HCT116 (cell line): ENCODE data around the gene CAST. TPM values are rescaled to one million over a fixed set of nuclear protein-coding genes. Genes with fewer than 3 reads are reported as not detected.
"Not testable (repeated sequence)": the region's sequence is repeated elsewhere in the genome, so short reads cannot be mapped to it uniquely, and the experiment has no call there.

ENCODE experiments used
- ATAC-seq: fragments of 200-7000 bp; cut with Tn5 transposase; 2 replicates; pipeline ENCODE4 v1.9.1; 2020; ENCODE audit warnings: mild to moderate bottlenecking, moderate library complexity
- BruUV-seq: library from RNA; stranded (reverse); fragments of 400-500 nt; replicated peaks from 2 replicates; lab custom pipeline; 2021; lab: Mats Ljungman, UMichigan
- CTCF ChIA-PET: fragments of 300-600 bp; sonication (Branson Sonifier 250); formaldehyde crosslinking; loops from one replicate; lab custom pipeline; 2021; ENCODE audit warnings: antibody characterized with exemption; lab: Charles Lee
- POLR2A ChIA-PET: fragments of 300-600, 350-600 bp; sonication (Branson Sonifier 250); formaldehyde crosslinking; loops from one replicate; lab custom pipeline; 2021; ENCODE audit warnings: antibody characterized with exemption; lab: Charles Lee
- RAD21 ChIA-PET, 2 experiments: fragments of 300-600 bp; sonication (Branson Sonifier 250); formaldehyde crosslinking; loops; one replicate each; lab custom pipeline; 2023; ENCODE audit warnings: low total read pairs in 2 of 2; ENCODE audit not compliant: uncharacterized antibody in 2 of 2, unreplicated experiment in 2 of 2, low non-redundant PET in 1 of 2; lab: Charles Lee
- DNase-seq: peaks from one replicate; pipeline ENCODE4 v3.0.0-alpha.2; 2010; ENCODE audit warnings: low read depth, low spot score
- H2AFZ ChIP-seq: fragments of 200-600 bp; shearing (Covaris generic), sonication (generic); 2 replicates; pipeline ENCODE4 v1.6.1; 2017; ENCODE audit warnings: low read depth, mixed run types, mixed read lengths, antibody characterized with exemption, low read length; ENCODE audit not compliant: poor library complexity, severe bottlenecking
- H3K27ac ChIP-seq: 2 replicates; pipeline ENCODE4 v1.5.1; 2012; ENCODE audit warnings: low read depth, low read length
- H3K27me3 ChIP-seq: fragments of 200-600 bp; sonication (generic); 2 replicates; pipeline ENCODE4 v1.6.1; 2016; ENCODE audit warnings: mixed run types, low read length, mixed read lengths; ENCODE audit not compliant: insufficient read depth
- H3K36me3 ChIP-seq, 2 experiments: fragments of 200-500 bp in 1 of 2; fragments of 200-600 bp in 1 of 2; sonication (Bioruptor generic) in 1 of 2; sonication (generic) in 1 of 2; 2 replicates each; pipeline versions ENCODE4 v1.5.1 to v1.6.1; 2014 to 2016; ENCODE audit warnings: low read length in 2 of 2, inconsistent platforms in 1 of 2, mixed read lengths in 1 of 2, mixed run types in 1 of 2; ENCODE audit not compliant: insufficient read depth in 2 of 2, control insufficient read depth in 1 of 2
- H3K4me1 ChIP-seq, 2 experiments: fragments of 200-600 bp in 1 of 2; sonication (generic) in 1 of 2; 2 replicates each; pipeline versions ENCODE4 v1.5.1 to v1.6.1; 2012 to 2017; ENCODE audit warnings: low read length in 2 of 2, inconsistent platforms in 1 of 2, mild to moderate bottlenecking in 1 of 2, mixed read lengths in 1 of 2, mixed run types in 1 of 2, moderate library complexity in 1 of 2; ENCODE audit not compliant: insufficient read depth in 2 of 2, control insufficient read depth in 1 of 2
- H3K4me2 ChIP-seq: fragments of 200-600 bp; sonication (generic); 2 replicates; pipeline ENCODE4 v1.6.1; 2017; ENCODE audit warnings: mixed run types, low read length, mixed read lengths
- H3K4me3 ChIP-seq, 2 experiments: fragments of 200-600 bp in 1 of 2; sonication (generic) in 1 of 2; replicated peaks in 1 of 2; 2 replicates each; pipeline ENCODE4 v1.5.1; 2011 to 2016; ENCODE audit warnings: low read length in 2 of 2, control low read depth in 1 of 2, low read depth in 1 of 2, mild to moderate bottlenecking in 1 of 2, mixed read lengths in 1 of 2, mixed run types in 1 of 2
- H3K79me2 ChIP-seq: fragments of 200-600 bp; sonication (generic); 2 replicates; pipeline ENCODE4 v1.6.1; 2017; ENCODE audit warnings: mild to moderate bottlenecking, mixed run types, low read length, moderate library complexity, mixed read lengths; ENCODE audit not compliant: insufficient read depth
- H3K9ac ChIP-seq: fragments of 200-600 bp; sonication (generic); 2 replicates; pipeline ENCODE4 v1.6.1; 2016; ENCODE audit warnings: low read length, mixed read lengths
- H3K9me2 ChIP-seq: fragments of 200-600 bp; sonication (generic), shearing (Covaris generic); 2 replicates; pipeline ENCODE4 v1.6.1; 2017; ENCODE audit warnings: mixed run types, mild to moderate bottlenecking, moderate library complexity; ENCODE audit not compliant: insufficient read depth
- H3K9me3 ChIP-seq, 2 experiments: fragments of 200-500 bp in 1 of 2; fragments of 200-600 bp in 1 of 2; sonication (Bioruptor generic) in 1 of 2; sonication (generic) in 1 of 2; 2 replicates each; pipeline ENCODE4 v1.6.1; 2014 to 2017; ENCODE audit warnings: low read length in 2 of 2, mixed read lengths in 2 of 2, inconsistent platforms in 1 of 2, low read depth in 1 of 2, mild to moderate bottlenecking in 1 of 2, mixed run types in 1 of 2, moderate library complexity in 1 of 2; ENCODE audit not compliant: control insufficient read depth in 1 of 2, insufficient read depth in 1 of 2
- H4K20me1 ChIP-seq: fragments of 200-600 bp; sonication (generic), shearing (Covaris generic); 2 replicates; pipeline ENCODE4 v1.6.1; 2017; ENCODE audit warnings: mixed run types, mild to moderate bottlenecking, moderate library complexity; ENCODE audit not compliant: insufficient read depth
- ELF1 ChIP-seq: IDR thresholded peaks from 2 replicates; pipeline ENCODE4 v1.6.1; 2012; ENCODE audit warnings: low read depth, borderline replicate concordance
- EZH2 ChIP-seq: fragments of 200-600 bp; sonication (generic); IDR thresholded peaks from 2 replicates; pipeline ENCODE4 v1.6.1; 2017; ENCODE audit warnings: antibody characterized with exemption, mixed run types
- FOSL1 ChIP-seq: IDR thresholded peaks from 2 replicates; pipeline ENCODE4 v1.6.1; 2012; ENCODE audit warnings: low read depth
- MAX ChIP-seq: IDR thresholded peaks from 2 replicates; pipeline ENCODE4 v1.6.1; 2012
- POLR2A ChIP-seq: IDR thresholded peaks from 2 replicates; pipeline ENCODE4 v1.7.0; 2011; ENCODE audit warnings: borderline replicate concordance; ENCODE audit not compliant: insufficient read depth, insufficient read length; ENCODE audit errors: extremely low read depth
- REST ChIP-seq: IDR thresholded peaks from 2 replicates; pipeline ENCODE4 v1.6.1; 2012; ENCODE audit warnings: low read depth
- SIN3A ChIP-seq: IDR thresholded peaks from 2 replicates; pipeline ENCODE4 v1.6.1; 2012; ENCODE audit warnings: low read depth
- ZFX ChIP-seq: fragments of 450-650 bp; IDR thresholded peaks from 2 replicates; pipeline ENCODE4 v1.6.1; 2017
- ZNF274 ChIP-seq: fragments of 200-500 bp; sonication (Bioruptor generic); IDR thresholded peaks from 2 replicates; pipeline ENCODE4 v1.6.1; 2014; ENCODE audit warnings: mild to moderate bottlenecking, low read depth, low read length, inconsistent platforms
- intact Hi-C: fragments of 100-400 bp; cut with micrococcal nuclease; formaldehyde crosslinking; loops from 2 replicates; pipeline ENCODE4 v1.10.0; 2022
- total RNA-seq: library from RNA; stranded (reverse); gene quantifications from one replicate; pipeline ENCODE4 v1.2.1, GENCODE V29; 2021; ENCODE audit not compliant: unreplicated experiment

The CAST gene
- total RNA-seq, 1 experiment from 2014 or later, result 142 TPM

- Histone ChIP-seq H2AFZ (no peak overlapping the region), H3K36me3 (no peaks in the 10 kb centered on the region)
- ATAC-seq, result no peak
- no peak for TF ChIP-seq FOSL1
- TF ChIP-seq ZFX, result no peak
- no peak for TF ChIP-seq EZH2
- TF ChIP-seq POLR2A, result no peak
- no peak for TF ChIP-seq ZNF274
- TF ChIP-seq MAX, result no peak
- TF ChIP-seq, all 23 proteins: peak for 0
- Histone ChIP-seq H3K9ac (no peak overlapping the region), H3K79me2 (no peaks in the 10 kb centered on the region), H3K4me3 (no peak overlapping the region), H3K9me2 (no peaks in the 10 kb centered on the region), H3K4me2 (no peak overlapping the region), H3K27ac (no peak overlapping the region), H4K20me1 (no peaks in the 10 kb centered on the region), H3K9me3 (no peaks in the 10 kb centered on the region), H3K4me1 (peaks cover 2 to 8% of the 10 kb centered on the region in 2 experiments; a peak in 2 of 4 replicates), H3K27me3 (no peaks in the 10 kb centered on the region)
- ChIA-PET POLR2A (interaction anchor here (1.0 kb wide), 1 partner anchor 48 kb away, joined by 3 read pairs; no protein-coding TSS in a partner anchor), RAD21 (interaction anchor here (1.2 to 1.6 kb wide), 3 partner anchors 55 to 527 kb away, joined by 3 to 9 read pairs (median 4); partner anchors contain the start of gene LIX1 (in 1 of the 2)), CTCF (interaction anchor here (1.2 to 2.0 kb wide), 12 partner anchors 15 to 549 kb away, joined by 3 to 30 read pairs (median 8); no protein-coding TSS in a partner anchor)
- DNase-seq, result no peak
- BruUV-seq, result no TSS peak
- intact Hi-C loops, result loop anchor here (2.0 kb wide), 2 partner anchors 248 to 548 kb away; no protein-coding TSS in a partner anchor
Measured at GRCh38 chr5:96615223-96615622, 47.0 kb upstream of the CAST start.

GRCh38 chr5:96616801-96617200 lies 45.4 kb upstream of the CAST start:
- POLR2A ChIA-PET, result no interaction called here
- no peak overlapping the region for H2AFZ ChIP-seq
- no peak overlapping the region for H3K9ac ChIP-seq
- H3K27me3 ChIP-seq, result no peaks in the 10 kb centered on the region
- H3K4me1 ChIP-seq, result peaks cover 2 to 8% of the 10 kb centered on the region in 2 experiments; a peak in 2 of 4 replicates
- no peaks in the 10 kb centered on the region for H3K79me2 ChIP-seq
- RAD21 ChIA-PET, result no interaction called here
- TF ChIP-seq REST, result no peak
- no peak for TF ChIP-seq ELF1
- TF ChIP-seq SIN3A, result no peak
- no peak for TF ChIP-seq FOSL1
- no peaks in the 10 kb centered on the region for H3K36me3 ChIP-seq
- H3K9me3 ChIP-seq, result no peaks in the 10 kb centered on the region
- H3K27ac ChIP-seq, result no peak overlapping the region
- BruUV-seq, result no TSS peak
- H3K9me2 ChIP-seq, result no peaks in the 10 kb centered on the region
- ATAC-seq (no peak), DNase-seq (no peak)
- intact Hi-C loops, result no loop called here
- H3K4me2 ChIP-seq, result no peak overlapping the region
- CTCF ChIA-PET, result no interaction called here
- no peak overlapping the region for H3K4me3 ChIP-seq
- no peaks in the 10 kb centered on the region for H4K20me1 ChIP-seq

- H3K36me3 ChIP-seq, H3K27me3 ChIP-seq, H3K9ac ChIP-seq, ATAC-seq, intact Hi-C loops, POLR2A ChIA-PET, H3K27ac ChIP-seq, DNase-seq, H2AFZ ChIP-seq, H3K4me1 ChIP-seq, H3K79me2 ChIP-seq, BruUV-seq, H3K4me3 ChIP-seq, H3K9me2 ChIP-seq, H3K4me2 ChIP-seq, H3K9me3 ChIP-seq, H4K20me1 ChIP-seq, RAD21 ChIA-PET: not testable (repeated sequence)
- CTCF ChIA-PET, result interaction anchor here (0.7 kb wide), 1 partner anchor 524 kb away, joined by 3 read pairs; the partner anchor contains the start of gene LIX1
Measured at GRCh38 chr5:96618311-96619016, 43.7 kb upstream of the CAST start.
